PC-9 (cell line): ENCODE measurements around the gene MAP6D1. TPM values are rescaled to one million over a fixed set of nuclear protein-coding genes. Genes with fewer than 3 reads are reported as not detected.

Experiments used
- BruUV-seq: library from RNA; stranded (reverse); fragments of 400-500 nt; replicated peaks from 2 replicates; lab custom pipeline; 2021; lab: Mats Ljungman, UMichigan
- CTCF ChIA-PET: fragments of 300-600 bp; sonication (Branson Sonifier 250); formaldehyde crosslinking; loops from one replicate; lab custom pipeline; 2022; ENCODE audit warnings: antibody characterized with exemption; lab: Charles Lee
- POLR2A ChIA-PET: fragments of 300-600 bp; sonication (Branson Sonifier 250); formaldehyde crosslinking; loops from one replicate; lab custom pipeline; 2022; ENCODE audit warnings: antibody characterized with exemption; ENCODE audit not compliant: unreplicated experiment; lab: Charles Lee
- DNase-seq, 2 experiments: peaks; one replicate each; pipeline versions ENCODE4 v3.0.0 to v3.0.0-alpha.2; 2015 to 2022; ENCODE audit warnings: mixed read lengths in 1 of 2
- H2AFZ ChIP-seq: fragments of 200-600 bp; sonication (generic); 2 replicates; pipeline ENCODE4 v1.8.1; 2017; ENCODE audit warnings: antibody characterized with exemption
- H3F3A ChIP-seq: fragments of 200-600 bp; sonication (generic); 2 replicates; pipeline ENCODE4 v1.8.1; 2017; ENCODE audit warnings: antibody characterized with exemption, mild to moderate bottlenecking, low read depth; ENCODE audit not compliant: insufficient read depth
- H3K27ac ChIP-seq: fragments of 200-600 bp; sonication (generic); 2 replicates; pipeline ENCODE4 v1.6.1; 2016; ENCODE audit warnings: mixed run types
- H3K27me3 ChIP-seq: fragments of 200-600 bp; sonication (generic); 2 replicates; pipeline ENCODE4 v1.6.1; 2016; ENCODE audit warnings: low read depth, mixed run types; ENCODE audit not compliant: insufficient read depth
- H3K36me3 ChIP-seq: fragments of 200-600 bp; sonication (generic); 2 replicates; pipeline ENCODE4 v1.6.1; 2016; ENCODE audit warnings: low read depth, mixed run types
- H3K4me1 ChIP-seq: fragments of 200-600 bp; sonication (generic); replicated peaks from 2 replicates; pipeline ENCODE4 v1.6.1; 2016; ENCODE audit warnings: mixed run types; ENCODE audit not compliant: insufficient read depth
- H3K4me2 ChIP-seq: fragments of 200-600 bp; sonication (generic); 2 replicates; pipeline ENCODE4 v1.6.1; 2017; ENCODE audit warnings: mixed run types
- H3K4me3 ChIP-seq: fragments of 200-600 bp; sonication (generic); 2 replicates; pipeline ENCODE4 v1.6.1; 2016; ENCODE audit warnings: mixed run types
- H3K79me2 ChIP-seq: fragments of 200-600 bp; sonication (generic); 2 replicates; pipeline ENCODE4 v1.6.1; 2017; ENCODE audit warnings: low read depth, mixed run types
- H3K9me2 ChIP-seq: fragments of 200-600 bp; sonication (generic); 2 replicates; pipeline ENCODE4 v1.8.1; 2017; ENCODE audit warnings: mild to moderate bottlenecking; ENCODE audit not compliant: insufficient read depth
- H3K9me3 ChIP-seq: fragments of 200-600 bp; sonication (generic); 2 replicates; pipeline ENCODE4 v1.8.1; 2016; ENCODE audit warnings: low read depth; ENCODE audit not compliant: insufficient read depth
- H4K20me1 ChIP-seq: fragments of 200-600 bp; sonication (generic); 2 replicates; pipeline ENCODE4 v1.8.1; 2017; ENCODE audit not compliant: insufficient read depth
- CTCF ChIP-seq: fragments of 200-600 bp; sonication (generic); conservative IDR thresholded peaks from 2 replicates; pipeline ENCODE4 v1.6.1; 2017; ENCODE audit warnings: mixed run types, antibody characterized with exemption, mild to moderate bottlenecking, moderate library complexity
- EZH2 ChIP-seq: fragments of 200-600 bp; sonication (generic); IDR thresholded peaks from 2 replicates; pipeline ENCODE4 v1.8.0; 2017; ENCODE audit warnings: antibody characterized with exemption, low read depth
- intact Hi-C: fragments of 100-400 bp; cut with micrococcal nuclease; formaldehyde crosslinking; loops from one replicate; pipeline ENCODE4 v1.10.0; 2022; ENCODE audit not compliant: unreplicated experiment
- total RNA-seq: library from RNA; stranded (reverse); gene quantifications from 2 replicates; pipeline ENCODE4 v1.2.3, GENCODE V29; 2021

Gene MAP6D1
- total RNA-seq, 1 experiment from 2014 or later: 2.2 TPM

DNA sequence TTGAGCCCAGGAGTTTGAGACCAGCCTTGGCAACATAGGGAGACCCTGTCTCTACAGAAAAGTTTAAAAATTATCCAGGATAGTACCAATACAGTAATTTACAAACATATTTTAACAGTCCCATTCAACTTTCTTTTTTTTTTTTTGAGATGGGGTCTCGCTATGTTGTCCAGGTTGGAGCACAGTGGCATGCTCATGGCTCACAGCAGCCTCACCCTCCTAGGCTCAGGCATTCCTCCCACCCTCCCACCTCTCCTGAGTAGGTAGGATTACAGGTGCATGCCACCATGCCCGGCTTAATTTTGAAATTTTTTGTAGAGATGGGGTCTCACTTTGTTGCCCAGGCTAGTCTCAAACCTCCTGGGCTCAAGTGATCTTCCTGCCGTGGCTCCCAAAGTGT lies 12.5 kb upstream of the MAP6D1 start:
- no peak for TF ChIP-seq EZH2
- no peak for TF ChIP-seq CTCF
- intact Hi-C loops: no loop called here
- Histone ChIP-seq H3K9me3 (no peaks in the 10 kb centered on the region), H3K27ac (no peak overlapping the region), H3K4me1 (no peaks in the 10 kb centered on the region), H3F3A (0 out of 2 replicates have a peak, but pooled peaks cover 4% of the 10 kb centered on the region), H3K4me2 (no peak overlapping the region), H4K20me1 (peaks cover 15% of the 10 kb centered on the region; the same call in 1 of the 2 replicates), H2AFZ (no peak overlapping the region), H3K4me3 (no peak overlapping the region), H3K79me2 (no peaks in the 10 kb centered on the region), H3K9me2 (no peaks in the 10 kb centered on the region), H3K36me3 (peaks cover 29% of the 10 kb centered on the region), H3K27me3 (no peaks in the 10 kb centered on the region)
- DNase-seq: peak in 1 of 2 experiments; percentile 3
- CTCF ChIA-PET: no interaction called here
- no TSS peak for BruUV-seq
- POLR2A ChIA-PET: no interaction called here

DNA sequence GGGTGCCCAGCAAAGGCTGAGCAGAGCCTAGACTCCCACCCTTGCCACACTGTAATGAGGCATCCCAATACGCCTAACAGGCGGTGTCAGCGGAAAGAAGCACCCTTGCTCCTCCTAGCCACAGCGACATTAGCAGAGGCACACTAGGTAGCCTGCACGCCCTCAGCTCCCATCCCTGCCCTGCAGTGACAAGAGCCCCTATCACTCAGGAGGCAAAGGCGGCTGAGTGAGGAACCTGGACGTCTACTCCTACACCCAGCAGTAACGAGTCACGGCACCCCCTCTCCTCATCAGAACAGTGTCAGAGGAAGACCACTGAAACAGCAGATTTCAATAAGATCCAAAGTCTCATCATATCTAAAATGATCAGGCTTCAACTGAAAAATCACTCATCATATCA lies 12.0 kb upstream of the MAP6D1 start:
- Histone ChIP-seq H4K20me1 (peaks cover 14% of the 10 kb centered on the region; the same call in 1 of the 2 replicates), H2AFZ (no peak overlapping the region), H3K9me2 (no peaks in the 10 kb centered on the region), H3K4me2 (no peak overlapping the region), H3K4me1 (no peaks in the 10 kb centered on the region), H3K4me3 (no peak overlapping the region), H3K27ac (no peak overlapping the region), H3K36me3 (peaks cover 34% of the 10 kb centered on the region), H3K27me3 (no peaks in the 10 kb centered on the region), H3K9me3 (no peaks in the 10 kb centered on the region), H3F3A (peaks cover 4% of the 10 kb centered on the region; the same call in 1 of the 2 replicates), H3K79me2 (no peaks in the 10 kb centered on the region)
- CTCF ChIA-PET: no interaction called here
- no TSS peak for BruUV-seq
- peak in 1 of 2 experiments; percentile 18 for DNase-seq
- intact Hi-C loops: no loop called here
- TF ChIP-seq EZH2: no peak
- TF ChIP-seq CTCF: no peak
- POLR2A ChIA-PET: no interaction called here

GRCh38 chr3:183833516-183833915 lies 8.1 kb upstream of the MAP6D1 start:
- H3F3A ChIP-seq: peaks cover 4% of the 10 kb centered on the region; the same call in 1 of the 2 replicates
- H3K36me3 ChIP-seq: peaks cover 15% of the 10 kb centered on the region
- DNase-seq: peak in 1 of 2 experiments; percentile 25
- POLR2A ChIA-PET: no interaction called here
- TF ChIP-seq CTCF (no peak), EZH2 (no peak)
- H3K27ac ChIP-seq: no peak overlapping the region
- H2AFZ ChIP-seq: no peak overlapping the region
- H3K9me2 ChIP-seq: no peaks in the 10 kb centered on the region
- CTCF ChIA-PET: no interaction called here
- H3K27me3 ChIP-seq: no peaks in the 10 kb centered on the region
- no peaks in the 10 kb centered on the region for H3K79me2 ChIP-seq
- H3K4me2 ChIP-seq: no peak overlapping the region
- H4K20me1 ChIP-seq: peaks cover 6% of the 10 kb centered on the region
- H3K4me1 ChIP-seq: no peaks in the 10 kb centered on the region
- BruUV-seq: no TSS peak
- no peaks in the 10 kb centered on the region for H3K9me3 ChIP-seq
- intact Hi-C loops: no loop called here
- H3K4me3 ChIP-seq: no peak overlapping the region
